ENCODE data around the gene IFNB1. TPM values are rescaled to one million over a fixed set of nuclear protein-coding genes. Genes with fewer than 3 reads are reported as not detected.
A peak's percentile ranks its signal among the peaks of the same experiment; 100 is the strongest.

Gene IFNB1
- total and polyA plus RNA-seq, 2 donors (not counting 1 experiment from before 2014, with no cell fraction given): not detected

- H3K9ac ChIP-seq (ENCODE audit: low read length): peak within 1 kb of the TSS; percentile 67
- no peaks in the 10 kb centered on the region for H3K27me3 ChIP-seq (replicated peaks in 1 of 4; ENCODE audit: control extremely low read depth in 1 of 4, control insufficient read depth in 3 of 4, insufficient read depth in 4 of 4, low read length in 3 of 4)
- Mint-ChIP-seq H3K27me3 (no peaks in the 10 kb centered on the region), H3K4me1 (peaks cover 6% of the 10 kb centered on the region), H3K9me3 (ENCODE audit: insufficient read depth) (no peaks in the 10 kb centered on the region), H3K4me3 (peak within 1 kb of the TSS; percentile 82), H3K27ac (peak within 1 kb of the TSS; percentile 79)
- H4K20me1 ChIP-seq (ENCODE audit: control insufficient read depth, insufficient read depth, low read length, poor library complexity, severe bottlenecking): no peaks in the 10 kb centered on the region
- CTCF ChIA-PET: interaction anchor here (0.6 to 1.4 kb wide), 6 partner anchors 8 to 90 kb away, joined by 3 to 7 read pairs (median 4); partner anchors contain the start of gene IFNB1
- H3K4me2 ChIP-seq (replicated peaks; ENCODE audit: low read depth, low read length, poor library complexity, severe bottlenecking): peak within 1 kb of the TSS; percentile 71
- H3K9me3 ChIP-seq (ENCODE audit: control extremely low read depth in 1 of 3, control insufficient read depth in 2 of 3, insufficient read depth in 1 of 3, low read length in 2 of 3): no peaks in the 10 kb centered on the region
- DNase-seq (peak; percentile 61), ATAC-seq (ENCODE audit: low read depth) (peak; percentile 83)
- peak within 1 kb of the TSS; percentile 86 for H2AFZ ChIP-seq (ENCODE audit: insufficient read depth, low read depth, low read length, poor library complexity, severe bottlenecking)
- POLR2A ChIA-PET: interaction anchor here (0.6 kb wide), 1 partner anchor 68 kb away, joined by 3 read pairs; no protein-coding TSS in a partner anchor
- intact Hi-C loops (cut with micrococcal nuclease): loop anchor here (5.0 to 10.0 kb wide), 3 partner anchors 64 to 409 kb away; partner anchors contain the start of genes FOCAD and MLLT3
- peaks cover 2% of the 10 kb centered on the region for H3K79me2 ChIP-seq (ENCODE audit: control insufficient read depth, insufficient read depth, low read length)
- TF ChIP-seq EZH2 (IDR thresholded peaks at IDR 0.05; ENCODE audit: borderline replicate concordance, insufficient read depth, low read depth, low read length, poor library complexity, severe bottlenecking): no peak
- TF ChIP-seq, protein P1, sequence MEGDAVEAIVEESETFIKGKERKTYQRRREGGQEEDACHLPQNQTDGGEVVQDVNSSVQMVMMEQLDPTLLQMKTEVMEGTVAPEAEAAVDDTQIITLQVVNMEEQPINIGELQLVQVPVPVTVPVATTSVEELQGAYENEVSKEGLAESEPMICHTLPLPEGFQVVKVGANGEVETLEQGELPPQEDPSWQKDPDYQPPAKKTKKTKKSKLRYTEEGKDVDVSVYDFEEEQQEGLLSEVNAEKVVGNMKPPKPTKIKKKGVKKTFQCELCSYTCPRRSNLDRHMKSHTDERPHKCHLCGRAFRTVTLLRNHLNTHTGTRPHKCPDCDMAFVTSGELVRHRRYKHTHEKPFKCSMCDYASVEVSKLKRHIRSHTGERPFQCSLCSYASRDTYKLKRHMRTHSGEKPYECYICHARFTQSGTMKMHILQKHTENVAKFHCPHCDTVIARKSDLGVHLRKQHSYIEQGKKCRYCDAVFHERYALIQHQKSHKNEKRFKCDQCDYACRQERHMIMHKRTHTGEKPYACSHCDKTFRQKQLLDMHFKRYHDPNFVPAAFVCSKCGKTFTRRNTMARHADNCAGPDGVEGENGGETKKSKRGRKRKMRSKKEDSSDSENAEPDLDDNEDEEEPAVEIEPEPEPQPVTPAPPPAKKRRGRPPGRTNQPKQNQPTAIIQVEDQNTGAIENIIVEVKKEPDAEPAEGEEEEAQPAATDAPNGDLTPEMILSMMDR (IDR thresholded peaks at IDR 0.05): no peak
- WGBS (ENCODE audit: insufficient coverage): 1% methylated on average over 39 of the region's 46 CpGs
- H3K4me1 ChIP-seq (ENCODE audit: control insufficient read depth in 2 of 2, insufficient read depth in 2 of 2, low read length in 2 of 2): peaks cover 11 to 13% of the 10 kb centered on the region in 2 donors
- H3K36me3 ChIP-seq (replicated peaks in 1 of 2; ENCODE audit: control extremely low read depth in 1 of 2, control insufficient read depth in 1 of 2, extremely low read depth in 1 of 2, insufficient read depth in 2 of 2, low read length in 1 of 2): peaks cover 0 to 5% of the 10 kb centered on the region in 2 experiments
- peak within 1 kb of the TSS; percentile 56 to 79 (median 64) for H3K4me3 ChIP-seq (ENCODE audit: control extremely low read depth in 1 of 5, extremely low read depth in 1 of 5, insufficient read depth in 1 of 5, low read depth in 2 of 5, low read length in 4 of 5)
- H3K27ac ChIP-seq (ENCODE audit: low read length in 2 of 2): peak within 1 kb of the TSS; percentile 79 to 85
Measured at GRCh38 chr9:21031091-21031807, 46.5 kb downstream of the IFNB1 start, which contains the start of gene HACD4. TSS of gene HACD4 (minus strand) at chr9:21031640. CDS start at chr9:21031590, 50 bp downstream.
